HG03103 (cell line): ENCODE results near the gene ERP44.

Experiments
- ATAC-seq: cut with Tn5 transposase; IDR thresholded peaks from one replicate; pipeline ENCODE4 v1.9.1; 2021; ENCODE audit warnings: low read depth; ENCODE audit not compliant: unreplicated experiment

The ERP44 gene

GRCh38 chr9:99955606-99956005 is 143.2 kb downstream of the ERP44 start:
- no peak for ATAC-seq

GRCh38 chr9:99954819-99955218 is 144.0 kb downstream of the ERP44 start:
- no peak for ATAC-seq

GRCh38 chr9:99953861-99954507 is 144.8 kb downstream of the ERP44 start:
- no peak for ATAC-seq

GRCh38 chr9:99948896-99949295 is 149.9 kb downstream of the ERP44 start:
- ATAC-seq: no peak

- ATAC-seq: no peak
Measured at GRCh38 chr9:99948482-99948881, 150.3 kb downstream of the ERP44 start.

- no peak for ATAC-seq
Measured at GRCh38 chr9:99947395-99947794, 151.4 kb downstream of the ERP44 start.

GRCh38 chr9:99936947-99937587 is 161.7 kb downstream of the ERP44 start:
- no peak for ATAC-seq

- no peak for ATAC-seq
Measured at GRCh38 chr9:99931155-99931840, 167.5 kb downstream of the ERP44 start.

- no peak for ATAC-seq
Measured at GRCh38 chr9:99929652-99930051, 169.1 kb downstream of the ERP44 start.
